Measurements from ENCODE around the gene KLHL21. TPM values are rescaled to one million over a fixed set of nuclear protein-coding genes. Genes with fewer than 3 reads are reported as not detected.

KLHL21 gene
- total RNA-seq, 1 experiment from 2014 or later: 35.9 TPM

DNA sequence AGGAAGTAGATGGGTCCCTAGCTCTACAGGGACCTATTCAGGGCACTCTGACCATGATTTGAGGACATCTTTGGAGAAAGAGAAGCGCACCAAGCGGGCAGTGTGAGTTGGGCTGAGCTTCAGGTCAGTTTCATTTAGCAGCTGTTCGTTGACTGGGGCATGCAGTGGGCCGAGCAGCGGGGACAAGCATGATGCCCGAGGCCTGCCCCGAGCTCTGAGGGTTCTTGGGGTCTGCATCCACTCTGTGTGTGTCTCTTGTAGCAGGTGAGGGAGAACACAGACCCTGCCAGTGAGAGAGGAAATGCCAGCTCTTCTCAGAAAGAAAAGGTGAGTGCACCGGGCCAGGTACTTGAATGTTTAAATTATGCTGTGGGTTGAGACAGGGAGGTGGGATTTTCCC lies 27.4 kb upstream of the KLHL21 start:
- intact Hi-C loops (cut with micrococcal nuclease; ENCODE audit: unreplicated experiment): no loop called here
- DNase-seq (ENCODE audit: low read depth, low spot score) (no peak), ATAC-seq (no peak)
- Histone ChIP-seq H3K27ac (ENCODE audit: low read length) (no peak overlapping the region), H3K36me3 (ENCODE audit: control insufficient read depth, insufficient read depth, low read length) (peaks cover 2% of the 10 kb centered on the region; the same call in 1 of the 2 replicates), H3K27me3 (ENCODE audit: control insufficient read depth, insufficient read depth, low read length) (no peaks in the 10 kb centered on the region), H3K4me1 (ENCODE audit: control insufficient read depth, insufficient read depth, low read length) (no peaks in the 10 kb centered on the region), H3K4me3 (ENCODE audit: low read depth in 2 of 2, low read length in 2 of 2) (no peak overlapping the region), H3K9me3 (ENCODE audit: control insufficient read depth, insufficient read depth, low read depth, low read length) (no peaks in the 10 kb centered on the region)
- in situ Hi-C loops (cut with HindIII; ENCODE audit: low pct_unique_long_range_greater_than_20kb, low sequenced_read_pairs): no loop called here
- no TSS peak for BruUV-seq (replicated peaks)
- ChIA-PET CTCF (no interaction called here), POLR2A (no interaction called here)
- TF ChIP-seq, protein P1, sequence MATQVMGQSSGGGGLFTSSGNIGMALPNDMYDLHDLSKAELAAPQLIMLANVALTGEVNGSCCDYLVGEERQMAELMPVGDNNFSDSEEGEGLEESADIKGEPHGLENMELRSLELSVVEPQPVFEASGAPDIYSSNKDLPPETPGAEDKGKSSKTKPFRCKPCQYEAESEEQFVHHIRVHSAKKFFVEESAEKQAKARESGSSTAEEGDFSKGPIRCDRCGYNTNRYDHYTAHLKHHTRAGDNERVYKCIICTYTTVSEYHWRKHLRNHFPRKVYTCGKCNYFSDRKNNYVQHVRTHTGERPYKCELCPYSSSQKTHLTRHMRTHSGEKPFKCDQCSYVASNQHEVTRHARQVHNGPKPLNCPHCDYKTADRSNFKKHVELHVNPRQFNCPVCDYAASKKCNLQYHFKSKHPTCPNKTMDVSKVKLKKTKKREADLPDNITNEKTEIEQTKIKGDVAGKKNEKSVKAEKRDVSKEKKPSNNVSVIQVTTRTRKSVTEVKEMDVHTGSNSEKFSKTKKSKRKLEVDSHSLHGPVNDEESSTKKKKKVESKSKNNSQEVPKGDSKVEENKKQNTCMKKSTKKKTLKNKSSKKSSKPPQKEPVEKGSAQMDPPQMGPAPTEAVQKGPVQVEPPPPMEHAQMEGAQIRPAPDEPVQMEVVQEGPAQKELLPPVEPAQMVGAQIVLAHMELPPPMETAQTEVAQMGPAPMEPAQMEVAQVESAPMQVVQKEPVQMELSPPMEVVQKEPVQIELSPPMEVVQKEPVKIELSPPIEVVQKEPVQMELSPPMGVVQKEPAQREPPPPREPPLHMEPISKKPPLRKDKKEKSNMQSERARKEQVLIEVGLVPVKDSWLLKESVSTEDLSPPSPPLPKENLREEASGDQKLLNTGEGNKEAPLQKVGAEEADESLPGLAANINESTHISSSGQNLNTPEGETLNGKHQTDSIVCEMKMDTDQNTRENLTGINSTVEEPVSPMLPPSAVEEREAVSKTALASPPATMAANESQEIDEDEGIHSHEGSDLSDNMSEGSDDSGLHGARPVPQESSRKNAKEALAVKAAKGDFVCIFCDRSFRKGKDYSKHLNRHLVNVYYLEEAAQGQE (IDR thresholded peaks at IDR 0.05; ENCODE audit: insufficient read depth in 1 of 2, low read depth in 2 of 2, low read length in 1 of 2): no peak
- TF ChIP-seq SIN3A (IDR thresholded peaks at IDR 0.05; ENCODE audit: borderline replicate concordance, insufficient read depth, low read depth, low read length): no peak
- no peak for TF ChIP-seq TCF7L2 (IDR thresholded peaks at IDR 0.05; ENCODE audit: low read depth, low read length)
- no peak for TF ChIP-seq POLR2AphosphoS5 (IDR thresholded peaks at IDR 0.05; ENCODE audit: low read depth, low read length)
- TF ChIP-seq, protein P2, sequence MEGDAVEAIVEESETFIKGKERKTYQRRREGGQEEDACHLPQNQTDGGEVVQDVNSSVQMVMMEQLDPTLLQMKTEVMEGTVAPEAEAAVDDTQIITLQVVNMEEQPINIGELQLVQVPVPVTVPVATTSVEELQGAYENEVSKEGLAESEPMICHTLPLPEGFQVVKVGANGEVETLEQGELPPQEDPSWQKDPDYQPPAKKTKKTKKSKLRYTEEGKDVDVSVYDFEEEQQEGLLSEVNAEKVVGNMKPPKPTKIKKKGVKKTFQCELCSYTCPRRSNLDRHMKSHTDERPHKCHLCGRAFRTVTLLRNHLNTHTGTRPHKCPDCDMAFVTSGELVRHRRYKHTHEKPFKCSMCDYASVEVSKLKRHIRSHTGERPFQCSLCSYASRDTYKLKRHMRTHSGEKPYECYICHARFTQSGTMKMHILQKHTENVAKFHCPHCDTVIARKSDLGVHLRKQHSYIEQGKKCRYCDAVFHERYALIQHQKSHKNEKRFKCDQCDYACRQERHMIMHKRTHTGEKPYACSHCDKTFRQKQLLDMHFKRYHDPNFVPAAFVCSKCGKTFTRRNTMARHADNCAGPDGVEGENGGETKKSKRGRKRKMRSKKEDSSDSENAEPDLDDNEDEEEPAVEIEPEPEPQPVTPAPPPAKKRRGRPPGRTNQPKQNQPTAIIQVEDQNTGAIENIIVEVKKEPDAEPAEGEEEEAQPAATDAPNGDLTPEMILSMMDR (IDR thresholded peaks at IDR 0.05): no peak

DNA sequence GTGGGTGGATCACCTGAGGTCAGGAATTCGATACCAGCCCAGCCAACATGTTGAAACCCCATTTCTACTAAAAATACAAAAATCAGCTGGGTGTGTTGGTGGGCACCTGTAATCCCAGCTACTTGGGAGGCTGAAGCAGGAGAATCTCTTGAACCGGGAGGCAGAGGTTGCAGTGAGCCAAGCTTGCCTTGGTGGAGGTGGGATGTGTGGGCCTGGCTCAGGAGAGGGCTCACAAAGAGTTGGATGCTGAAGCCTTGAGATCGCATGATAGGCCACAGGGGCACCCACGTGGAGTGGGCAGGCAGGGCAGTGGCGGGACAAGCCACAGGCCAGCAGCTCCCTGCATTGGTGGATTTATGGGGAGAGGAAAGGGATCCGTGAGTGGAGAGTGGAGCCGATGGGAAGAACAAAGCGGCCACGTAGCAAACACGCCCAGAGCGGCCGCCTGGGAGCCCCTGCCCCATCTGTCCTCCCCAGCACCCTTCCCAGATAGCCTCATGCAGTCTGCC lies 26.4 kb upstream of the KLHL21 start:
- intact Hi-C loops (cut with micrococcal nuclease; ENCODE audit: unreplicated experiment): no loop called here
- H3K36me3 ChIP-seq (ENCODE audit: control insufficient read depth, insufficient read depth, low read length): peaks cover 2% of the 10 kb centered on the region; the same call in 1 of the 2 replicates
- in situ Hi-C loops (cut with HindIII; ENCODE audit: low pct_unique_long_range_greater_than_20kb, low sequenced_read_pairs): no loop called here
- DNase-seq (ENCODE audit: low read depth, low spot score) (no peak), ATAC-seq (no peak)
- ChIA-PET CTCF (no interaction called here), POLR2A (no interaction called here)
- TF ChIP-seq, protein P2 (IDR thresholded peaks at IDR 0.05): no peak
- TF ChIP-seq, protein P1 (IDR thresholded peaks at IDR 0.05; ENCODE audit: insufficient read depth in 1 of 2, low read depth in 2 of 2, low read length in 1 of 2): no peak
- TF ChIP-seq SIN3A (IDR thresholded peaks at IDR 0.05; ENCODE audit: borderline replicate concordance, insufficient read depth, low read depth, low read length): no peak
- BruUV-seq (replicated peaks): no TSS peak
- H3K27ac ChIP-seq (ENCODE audit: low read length): no peak overlapping the region
- H3K9me3 ChIP-seq (ENCODE audit: control insufficient read depth, insufficient read depth, low read depth, low read length): no peaks in the 10 kb centered on the region
- peaks cover 7% of the 10 kb centered on the region for H3K4me1 ChIP-seq (ENCODE audit: control insufficient read depth, insufficient read depth, low read length)
- H3K4me3 ChIP-seq (ENCODE audit: low read depth in 2 of 2, low read length in 2 of 2): no peak overlapping the region
- H3K27me3 ChIP-seq (ENCODE audit: control insufficient read depth, insufficient read depth, low read length): no peaks in the 10 kb centered on the region

Measured in Panc1 (cell line).